GM23338 (cell line): ENCODE data around the gene VIPR1. TPM values are rescaled to one million over a fixed set of nuclear protein-coding genes. Genes with fewer than 3 reads are reported as not detected.

Experiments used
- ATAC-seq: fragments of 200-7000 bp; cut with Tn5 transposase; 3 replicates; pipeline ENCODE4 v1.9.1; 2020
- DNase-seq: peaks from one replicate; pipeline ENCODE4 v3.0.0-alpha.2; 2015; ENCODE audit warnings: low spot score
- H2AFZ ChIP-seq: fragments of 200-600 bp; sonication (generic); 2 replicates; pipeline ENCODE4 v1.8.0; 2016; ENCODE audit warnings: antibody characterized with exemption, mild to moderate bottlenecking, moderate library complexity
- H3F3A ChIP-seq: fragments of 200-600 bp; sonication (generic); replicated peaks from 2 replicates; pipeline ENCODE4 v1.8.0; 2017; ENCODE audit warnings: antibody characterized with exemption, mixed run types, low read depth
- H3K27ac ChIP-seq: fragments of 200-600 bp; sonication (generic); 2 replicates; pipeline ENCODE4 v1.6.1; 2016; ENCODE audit warnings: low read depth
- H3K27me3 ChIP-seq: fragments of 200-600 bp; sonication (generic); 2 replicates; pipeline ENCODE4 v1.8.0; 2016; ENCODE audit warnings: mild to moderate bottlenecking, mixed run types, moderate library complexity; ENCODE audit not compliant: insufficient read depth
- H3K36me3 ChIP-seq: fragments of 200-600 bp; sonication (generic); 2 replicates; pipeline ENCODE4 v1.8.0; 2016; ENCODE audit warnings: mild to moderate bottlenecking; ENCODE audit not compliant: insufficient read depth
- H3K4me1 ChIP-seq: fragments of 200-600 bp; sonication (generic); 2 replicates; pipeline ENCODE4 v1.8.0; 2016; ENCODE audit warnings: mild to moderate bottlenecking, moderate library complexity; ENCODE audit not compliant: insufficient read depth
- H3K4me2 ChIP-seq: fragments of 200-600 bp; sonication (generic); 2 replicates; pipeline ENCODE4 v1.7.1; 2017; ENCODE audit warnings: mixed run types
- H3K4me3 ChIP-seq: fragments of 200-600 bp; sonication (generic); 2 replicates; pipeline ENCODE4 v1.6.1; 2016; ENCODE audit warnings: mixed run types
- H3K79me2 ChIP-seq: fragments of 200-600 bp; sonication (generic); replicated peaks from 2 replicates; pipeline ENCODE4 v1.8.0; 2017; ENCODE audit warnings: mild to moderate bottlenecking; ENCODE audit not compliant: insufficient read depth
- H3K9me2 ChIP-seq: fragments of 200-600 bp; sonication (generic); 2 replicates; pipeline ENCODE4 v1.8.0; 2017; ENCODE audit not compliant: insufficient read depth
- H4K20me1 ChIP-seq: fragments of 200-600 bp; sonication (generic); replicated peaks from 2 replicates; pipeline ENCODE4 v1.8.0; 2017; ENCODE audit warnings: mild to moderate bottlenecking; ENCODE audit not compliant: insufficient read depth
- H3K27ac Mint-ChIP-seq: 2 replicates; pipeline ENCODE4 v1.8.0; 2020; ENCODE audit warnings: inconsistent platforms, mild to moderate bottlenecking, moderate library complexity, mixed read lengths
- H3K27me3 Mint-ChIP-seq: 3 replicates; pipeline ENCODE4 v1.8.0; 2022; ENCODE audit warnings: low read depth, mild to moderate bottlenecking, moderate library complexity, mixed read lengths, inconsistent platforms; ENCODE audit not compliant: insufficient read depth, poor library complexity
- H3K36me3 Mint-ChIP-seq: 3 replicates; pipeline ENCODE4 v1.8.0; 2021; ENCODE audit warnings: low read depth, mild to moderate bottlenecking, inconsistent platforms, moderate library complexity, mixed read lengths
- H3K4me1 Mint-ChIP-seq: 3 replicates; pipeline ENCODE4 v1.8.0; 2020; ENCODE audit warnings: mild to moderate bottlenecking, inconsistent platforms, mixed read lengths
- H3K4me3 Mint-ChIP-seq: 3 replicates; pipeline ENCODE4 v1.8.0; 2021; ENCODE audit warnings: moderate library complexity, mild to moderate bottlenecking, inconsistent platforms, mixed read lengths
- H3K9me3 Mint-ChIP-seq: 3 replicates; pipeline ENCODE4 v1.8.0; 2020; ENCODE audit warnings: moderate library complexity, mild to moderate bottlenecking, inconsistent platforms, mixed read lengths
- CREB1 ChIP-seq: fragments of 250-450 bp; sonication (Bioruptor Pico); IDR thresholded peaks from 2 replicates; pipeline ENCODE4 v1.5.0; 2020; ENCODE audit warnings: low read depth, mild to moderate bottlenecking, moderate library complexity
- CTCF ChIP-seq, 2 experiments: fragments of 200-600 bp in 1 of 2; sonication (generic) in 1 of 2; conservative IDR thresholded peaks; 2 replicates each; pipeline versions ENCODE4 v1.5.1 to v1.6.1; 2016 to 2017; ENCODE audit warnings: antibody characterized with exemption in 2 of 2, low read depth in 2 of 2, mild to moderate bottlenecking in 2 of 2, moderate library complexity in 1 of 2
- EZH2 ChIP-seq: fragments of 200-600 bp; sonication (generic); IDR thresholded peaks from one replicate; pipeline ENCODE4 v1.8.0; 2017; ENCODE audit warnings: antibody characterized with exemption, mild to moderate bottlenecking, low read depth; ENCODE audit not compliant: unreplicated experiment
- EZH2phosphoT487 ChIP-seq: fragments of 200-600 bp; sonication (generic); IDR thresholded peaks from one replicate; pipeline ENCODE4 v1.8.1; 2018; ENCODE audit warnings: antibody characterized with exemption; ENCODE audit not compliant: unreplicated experiment
- JUNB ChIP-seq: IDR thresholded peaks from one replicate; pipeline ENCODE4 v1.6.1; 2016; ENCODE audit warnings: antibody characterized with exemption; ENCODE audit not compliant: unreplicated experiment
- NANOG ChIP-seq: IDR thresholded peaks from 2 replicates; pipeline ENCODE4 v1.6.1; 2016; ENCODE audit warnings: antibody characterized with exemption, borderline replicate concordance
- POLR2AphosphoS5 ChIP-seq: IDR thresholded peaks from 2 replicates; pipeline ENCODE4 v1.6.1; 2016; ENCODE audit warnings: antibody characterized with exemption, low read depth
- STAT1 ChIP-seq: IDR thresholded peaks from one replicate; pipeline ENCODE4 v1.6.1; 2016; ENCODE audit warnings: antibody characterized with exemption; ENCODE audit not compliant: unreplicated experiment
- polyA plus RNA-seq: library from polyadenylated mRNA; unstranded; fragments of >200 nt; fragmentation: Nextera tagmentation; extraction: Ambion mirVana; gene quantifications from 2 replicates; pipeline ENCODE4 v1.2.1, GENCODE V29; 2016
- total RNA-seq: library from RNA; depleted of rRNA; stranded (reverse); fragments of >200 nt; shearing (Covaris generic); gene quantifications from 2 replicates; pipeline ENCODE4 v1.2.3, GENCODE V29; 2014
- TF ChIP-seq, protein P1 (sequence below): IDR thresholded peaks from one replicate; pipeline ENCODE4 v1.6.1; 2018; ENCODE audit warnings: antibody characterized with exemption; ENCODE audit not compliant: unreplicated experiment

Gene VIPR1
- total and polyA plus RNA-seq, 2 experiments from 2014 or later, result 6.3 to 19.3 TPM

- Mint-ChIP-seq H3K4me3 (0 out of 3 replicates have a peak overlapping the region, but pooled peaks have one; percentile 9), H3K36me3 (no peaks in the 10 kb centered on the region; the same call in 2 of the 3 replicates), H3K27ac (peak overlapping the region; percentile 26; the same call in 1 of the 2 replicates), H3K4me1 (peaks cover 27% of the 10 kb centered on the region), H3K27me3 (peaks cover 29% of the 10 kb centered on the region), H3K9me3 (no peaks in the 10 kb centered on the region; the same call in 2 of the 3 replicates)
- Histone ChIP-seq H2AFZ (no peak overlapping the region), H3K4me1 (peaks cover 6% of the 10 kb centered on the region; the same call in 1 of the 2 replicates), H3K9me2 (no peaks in the 10 kb centered on the region), H3K36me3 (no peaks in the 10 kb centered on the region), H3K27me3 (peaks cover 42% of the 10 kb centered on the region), H3F3A (no peaks in the 10 kb centered on the region), H3K4me3 (no peak overlapping the region), H3K4me2 (peak overlapping the region; percentile 17; the same call in 1 of the 2 replicates), H3K27ac (no peak overlapping the region), H3K79me2 (no peaks in the 10 kb centered on the region), H4K20me1 (no peaks in the 10 kb centered on the region)
- peak; percentile 72 for ATAC-seq
- DNase-seq, result peak; percentile 93
- TF ChIP-seq POLR2AphosphoS5 (no peak), JUNB (no peak), EZH2phosphoT487 (no peak), CREB1 (CRISPR knock-in tag) (no peak), EZH2 (no peak)
Measured at GRCh38 chr3:42497009-42497731, 5.3 kb upstream of the VIPR1 start.

DNA sequence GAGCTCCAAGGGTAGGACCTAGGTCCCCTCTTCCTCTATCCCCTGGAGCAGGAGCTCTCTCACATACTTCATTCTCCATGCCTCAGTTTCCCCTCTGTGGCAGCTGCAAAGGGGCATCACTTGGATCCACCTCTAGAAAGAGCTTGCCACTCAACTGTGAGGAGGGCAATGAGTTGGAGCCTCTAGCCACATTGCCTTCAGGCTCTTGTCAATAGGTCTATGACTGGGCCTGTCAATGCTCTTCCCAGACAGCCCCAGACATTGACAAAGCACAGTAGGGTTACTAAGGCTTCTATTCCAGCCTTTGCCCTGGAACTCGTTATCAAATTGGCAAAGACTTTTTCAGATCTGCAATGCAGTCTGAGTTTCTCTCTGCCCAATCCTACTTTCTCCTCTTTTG, 4.4 kb upstream of the VIPR1 start:
- Histone ChIP-seq H3K27me3 (peaks cover 45% of the 10 kb centered on the region), H3K36me3 (no peaks in the 10 kb centered on the region), H3F3A (no peaks in the 10 kb centered on the region), H3K4me3 (no peak overlapping the region), H3K4me1 (peaks cover 6% of the 10 kb centered on the region; the same call in 1 of the 2 replicates), H3K9me2 (no peaks in the 10 kb centered on the region), H3K79me2 (no peaks in the 10 kb centered on the region), H3K4me2 (no peak overlapping the region), H4K20me1 (no peaks in the 10 kb centered on the region), H2AFZ (no peak overlapping the region), H3K27ac (no peak overlapping the region)
- H3K36me3 Mint-ChIP-seq, result no peaks in the 10 kb centered on the region; the same call in 2 of the 3 replicates
- no peak overlapping the region for H3K4me3 Mint-ChIP-seq
- DNase-seq, result no peak
- H3K4me1 Mint-ChIP-seq, result peaks cover 30% of the 10 kb centered on the region
- no peak for ATAC-seq
- no peak overlapping the region for H3K27ac Mint-ChIP-seq
- H3K27me3 Mint-ChIP-seq, result peaks cover 32% of the 10 kb centered on the region
- H3K9me3 Mint-ChIP-seq, result no peaks in the 10 kb centered on the region; the same call in 2 of the 3 replicates
- TF ChIP-seq, protein P1, sequence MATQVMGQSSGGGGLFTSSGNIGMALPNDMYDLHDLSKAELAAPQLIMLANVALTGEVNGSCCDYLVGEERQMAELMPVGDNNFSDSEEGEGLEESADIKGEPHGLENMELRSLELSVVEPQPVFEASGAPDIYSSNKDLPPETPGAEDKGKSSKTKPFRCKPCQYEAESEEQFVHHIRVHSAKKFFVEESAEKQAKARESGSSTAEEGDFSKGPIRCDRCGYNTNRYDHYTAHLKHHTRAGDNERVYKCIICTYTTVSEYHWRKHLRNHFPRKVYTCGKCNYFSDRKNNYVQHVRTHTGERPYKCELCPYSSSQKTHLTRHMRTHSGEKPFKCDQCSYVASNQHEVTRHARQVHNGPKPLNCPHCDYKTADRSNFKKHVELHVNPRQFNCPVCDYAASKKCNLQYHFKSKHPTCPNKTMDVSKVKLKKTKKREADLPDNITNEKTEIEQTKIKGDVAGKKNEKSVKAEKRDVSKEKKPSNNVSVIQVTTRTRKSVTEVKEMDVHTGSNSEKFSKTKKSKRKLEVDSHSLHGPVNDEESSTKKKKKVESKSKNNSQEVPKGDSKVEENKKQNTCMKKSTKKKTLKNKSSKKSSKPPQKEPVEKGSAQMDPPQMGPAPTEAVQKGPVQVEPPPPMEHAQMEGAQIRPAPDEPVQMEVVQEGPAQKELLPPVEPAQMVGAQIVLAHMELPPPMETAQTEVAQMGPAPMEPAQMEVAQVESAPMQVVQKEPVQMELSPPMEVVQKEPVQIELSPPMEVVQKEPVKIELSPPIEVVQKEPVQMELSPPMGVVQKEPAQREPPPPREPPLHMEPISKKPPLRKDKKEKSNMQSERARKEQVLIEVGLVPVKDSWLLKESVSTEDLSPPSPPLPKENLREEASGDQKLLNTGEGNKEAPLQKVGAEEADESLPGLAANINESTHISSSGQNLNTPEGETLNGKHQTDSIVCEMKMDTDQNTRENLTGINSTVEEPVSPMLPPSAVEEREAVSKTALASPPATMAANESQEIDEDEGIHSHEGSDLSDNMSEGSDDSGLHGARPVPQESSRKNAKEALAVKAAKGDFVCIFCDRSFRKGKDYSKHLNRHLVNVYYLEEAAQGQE, result no peak
- TF ChIP-seq STAT1 (no peak), CTCF (conservative IDR thresholded peaks at IDR 0.05; ENCODE audit: low read depth in 2 of 2) (no peak), EZH2 (no peak), NANOG (no peak)
